ENCODE data around the gene DNER. TPM values are rescaled to one million over a fixed set of nuclear protein-coding genes. Genes with fewer than 3 reads are reported as not detected.
A peak's percentile ranks its signal among the peaks of the same experiment; 100 is the strongest.

The DNER gene
- total and polyA plus RNA-seq, 2 of the 4 experiments (the other 2 are of a cell fraction): under 0.01 to 0.14 TPM

DNA sequence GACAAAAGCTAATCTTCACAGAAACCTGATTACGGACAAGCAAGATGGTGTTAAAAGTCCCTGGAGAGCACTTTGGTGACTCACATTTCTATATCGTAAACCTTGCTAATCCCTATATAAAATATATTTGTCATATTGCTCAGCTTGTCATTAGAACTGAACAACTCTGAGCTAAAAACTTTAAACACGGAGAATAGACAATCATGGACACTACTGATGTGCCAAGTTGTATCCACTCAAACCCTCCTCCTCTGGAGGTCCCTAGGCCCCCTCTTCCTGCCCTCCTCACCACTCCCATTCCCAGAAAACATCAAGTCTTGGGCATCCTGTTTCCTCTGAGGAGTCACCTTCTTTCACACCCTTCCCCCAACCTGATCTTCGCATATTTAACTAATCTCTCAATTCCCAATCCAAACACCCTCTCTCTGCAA lies 304.6 kb downstream of the DNER start:
- BruUV-seq (replicated peaks): no TSS peak
- Histone ChIP-seq H2AK9ac (replicated peaks; ENCODE audit: low read depth, low read length, poor library complexity) (no peak overlapping the region), H3K56ac (ENCODE audit: extremely low read depth, insufficient read depth, low read length) (no peak overlapping the region), H3K9me3 (ENCODE audit: control insufficient read depth, insufficient read depth, low read length) (no peaks in the 10 kb centered on the region; the same call in 1 of the 2 replicates), H3K79me1 (ENCODE audit: low read depth in 1 of 2, low read length in 2 of 2) (no peaks in the 10 kb centered on the region), H3K36me3 (ENCODE audit: control insufficient read depth, insufficient read depth, low read length) (no peaks in the 10 kb centered on the region), H2BK15ac (ENCODE audit: low read depth, low read length) (peak overlapping the region; percentile 69; the same call in 2 of the 3 replicates), H3K4me3 (ENCODE audit: insufficient read depth, low read depth, low read length) (no peak overlapping the region), H3K4me1 (ENCODE audit: control insufficient read depth, insufficient read depth, low read length) (peaks cover 15% of the 10 kb centered on the region), H3K14ac (replicated peaks; ENCODE audit: low read depth, low read length) (no peak overlapping the region; the same call in 1 of the 2 replicates), H3K18ac (ENCODE audit: low read depth, low read length) (peak overlapping the region; percentile 92; the same call in 1 of the 2 replicates), H2AK5ac (ENCODE audit: low read depth, low read length) (0 out of 2 replicates have a peak overlapping the region, but pooled peaks have one; percentile 22), H4K8ac (ENCODE audit: low read depth in 2 of 2, low read length in 2 of 2) (peak overlapping the region; percentile 17 to 31; a peak in 3 of 4 replicates), H3K23ac (ENCODE audit: low read depth, low read length) (0 out of 2 replicates have a peak overlapping the region, but pooled peaks have one; percentile 45), H2AFZ (replicated peaks; ENCODE audit: low read length, poor library complexity) (peak overlapping the region; percentile 3), H3K4me2 (ENCODE audit: low read depth, low read length) (no peak overlapping the region), H2BK120ac (ENCODE audit: low read depth, low read length) (peak overlapping the region; percentile 80), H3K9me1 (ENCODE audit: insufficient read depth, low read length) (peaks cover 8% of the 10 kb centered on the region; the same call in 1 of the 2 replicates), H2BK20ac (ENCODE audit: low read depth, low read length) (peak overlapping the region; percentile 75), H3K9ac (ENCODE audit: low read depth, low read length) (no peak overlapping the region), H3K27ac (ENCODE audit: insufficient read depth, low read length) (peak overlapping the region; percentile 83; the same call in 1 of the 2 replicates), H4K20me1 (ENCODE audit: insufficient read depth, low read length) (no peaks in the 10 kb centered on the region), H4K91ac (ENCODE audit: insufficient read depth, low read depth, low read length) (peak overlapping the region; percentile 64), H3K4ac (ENCODE audit: low read depth, low read length) (peak overlapping the region; percentile 44), H4K5ac (ENCODE audit: low read depth, low read length) (no peak overlapping the region; the same call in 1 of the 2 replicates), H2BK5ac (ENCODE audit: low read depth, low read length, poor library complexity, severe bottlenecking) (peak overlapping the region; percentile 5), H3K27me3 (ENCODE audit: control insufficient read depth, insufficient read depth, low read length) (no peaks in the 10 kb centered on the region)
- intact Hi-C loops (cut with micrococcal nuclease): no loop called here
- DNase-seq (peak; percentile 12), ATAC-seq (ENCODE audit: low read depth) (no peak)
- POLR2A ChIA-PET (ENCODE audit: unreplicated experiment): no interaction called here
- WGBS, 2 experiments (ENCODE audit: extremely low coverage in 2 of 2, insufficient read length in 1 of 2): 63 to 100% methylated on average over 1 to 2 of the region's 4 CpGs
- CTCF ChIA-PET: no interaction called here
- no peak for TF ChIP-seq CEBPB (IDR thresholded peaks at IDR 0.05; ENCODE audit: low read depth, low read length)
- TF ChIP-seq CTCF (conservative IDR thresholded peaks at IDR 0.05; ENCODE audit: low read depth, low read length): no peak
- dilution Hi-C loops (cut with HindIII; ENCODE audit: low sequenced_read_pairs, unreplicated experiment): no loop called here
- in situ Hi-C loops (cut with MboI; ENCODE audit: low sequenced_read_pairs): no loop called here

Measured in IMR-90 (cell line).